Testis (tissue), 2 donors: ENCODE results near the gene CA10.

Source experiments
- POLR2A ChIP-seq: fragments of 450-650 bp; IDR thresholded peaks from one replicate; pipeline ENCODE4 v1.6.1; 2017; ENCODE audit warnings: antibody characterized with exemption, mild to moderate bottlenecking, moderate library complexity
- TF ChIP-seq, protein P1 (sequence below), 3 experiments: fragments of 450-650 bp in 2 of 3; fragments of 200-600 bp in 1 of 3; sonication (generic) in 1 of 3; IDR thresholded peaks; one replicate each; pipeline ENCODE4 v1.5.1; 2016 to 2019; ENCODE audit warnings: antibody characterized with exemption in 3 of 3, mild to moderate bottlenecking in 2 of 3, moderate library complexity in 1 of 3

DNA sequence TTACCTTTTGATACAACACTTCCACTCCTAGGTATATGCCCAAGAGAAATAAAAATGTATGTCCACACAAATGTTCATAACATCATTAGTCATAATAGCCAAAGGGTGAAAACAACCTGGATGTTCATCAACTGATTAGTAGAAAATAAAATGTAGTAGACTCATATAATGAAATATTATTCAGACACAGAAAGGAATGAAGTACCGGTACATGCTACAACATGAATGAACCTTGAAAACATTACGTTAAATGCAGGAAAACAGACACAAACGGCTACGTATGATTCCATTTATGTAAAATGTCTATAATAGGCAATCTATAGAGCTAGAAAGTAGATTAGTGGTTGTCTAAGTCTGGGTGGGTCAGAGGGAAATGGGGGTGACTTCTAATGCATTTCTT is 358.5 kb downstream of the CA10 start:
- TF ChIP-seq, protein P1, sequence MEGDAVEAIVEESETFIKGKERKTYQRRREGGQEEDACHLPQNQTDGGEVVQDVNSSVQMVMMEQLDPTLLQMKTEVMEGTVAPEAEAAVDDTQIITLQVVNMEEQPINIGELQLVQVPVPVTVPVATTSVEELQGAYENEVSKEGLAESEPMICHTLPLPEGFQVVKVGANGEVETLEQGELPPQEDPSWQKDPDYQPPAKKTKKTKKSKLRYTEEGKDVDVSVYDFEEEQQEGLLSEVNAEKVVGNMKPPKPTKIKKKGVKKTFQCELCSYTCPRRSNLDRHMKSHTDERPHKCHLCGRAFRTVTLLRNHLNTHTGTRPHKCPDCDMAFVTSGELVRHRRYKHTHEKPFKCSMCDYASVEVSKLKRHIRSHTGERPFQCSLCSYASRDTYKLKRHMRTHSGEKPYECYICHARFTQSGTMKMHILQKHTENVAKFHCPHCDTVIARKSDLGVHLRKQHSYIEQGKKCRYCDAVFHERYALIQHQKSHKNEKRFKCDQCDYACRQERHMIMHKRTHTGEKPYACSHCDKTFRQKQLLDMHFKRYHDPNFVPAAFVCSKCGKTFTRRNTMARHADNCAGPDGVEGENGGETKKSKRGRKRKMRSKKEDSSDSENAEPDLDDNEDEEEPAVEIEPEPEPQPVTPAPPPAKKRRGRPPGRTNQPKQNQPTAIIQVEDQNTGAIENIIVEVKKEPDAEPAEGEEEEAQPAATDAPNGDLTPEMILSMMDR (IDR thresholded peaks at IDR 0.05): no peak
- no peak for TF ChIP-seq POLR2A
